GM23338 (cell line): ENCODE data around the gene RYR2. TPM values are rescaled to one million over a fixed set of nuclear protein-coding genes. Genes with fewer than 3 reads are reported as not detected.

Experiments
- ATAC-seq: fragments of 200-7000 bp; cut with Tn5 transposase; 3 replicates; pipeline ENCODE4 v1.9.1; 2020
- DNase-seq: peaks from one replicate; pipeline ENCODE4 v3.0.0-alpha.2; 2015; ENCODE audit warnings: low spot score
- H2AFZ ChIP-seq: fragments of 200-600 bp; sonication (generic); 2 replicates; pipeline ENCODE4 v1.8.0; 2016; ENCODE audit warnings: antibody characterized with exemption, mild to moderate bottlenecking, moderate library complexity
- H3F3A ChIP-seq: fragments of 200-600 bp; sonication (generic); replicated peaks from 2 replicates; pipeline ENCODE4 v1.8.0; 2017; ENCODE audit warnings: antibody characterized with exemption, mixed run types, low read depth
- H3K27ac ChIP-seq: fragments of 200-600 bp; sonication (generic); 2 replicates; pipeline ENCODE4 v1.6.1; 2016; ENCODE audit warnings: low read depth
- H3K27me3 ChIP-seq: fragments of 200-600 bp; sonication (generic); 2 replicates; pipeline ENCODE4 v1.8.0; 2016; ENCODE audit warnings: mild to moderate bottlenecking, mixed run types, moderate library complexity; ENCODE audit not compliant: insufficient read depth
- H3K36me3 ChIP-seq: fragments of 200-600 bp; sonication (generic); 2 replicates; pipeline ENCODE4 v1.8.0; 2016; ENCODE audit warnings: mild to moderate bottlenecking; ENCODE audit not compliant: insufficient read depth
- H3K4me1 ChIP-seq: fragments of 200-600 bp; sonication (generic); 2 replicates; pipeline ENCODE4 v1.8.0; 2016; ENCODE audit warnings: mild to moderate bottlenecking, moderate library complexity; ENCODE audit not compliant: insufficient read depth
- H3K4me2 ChIP-seq: fragments of 200-600 bp; sonication (generic); 2 replicates; pipeline ENCODE4 v1.7.1; 2017; ENCODE audit warnings: mixed run types
- H3K4me3 ChIP-seq: fragments of 200-600 bp; sonication (generic); 2 replicates; pipeline ENCODE4 v1.6.1; 2016; ENCODE audit warnings: mixed run types
- H3K79me2 ChIP-seq: fragments of 200-600 bp; sonication (generic); replicated peaks from 2 replicates; pipeline ENCODE4 v1.8.0; 2017; ENCODE audit warnings: mild to moderate bottlenecking; ENCODE audit not compliant: insufficient read depth
- H3K9me2 ChIP-seq: fragments of 200-600 bp; sonication (generic); 2 replicates; pipeline ENCODE4 v1.8.0; 2017; ENCODE audit not compliant: insufficient read depth
- H4K20me1 ChIP-seq: fragments of 200-600 bp; sonication (generic); replicated peaks from 2 replicates; pipeline ENCODE4 v1.8.0; 2017; ENCODE audit warnings: mild to moderate bottlenecking; ENCODE audit not compliant: insufficient read depth
- H3K27ac Mint-ChIP-seq: 2 replicates; pipeline ENCODE4 v1.8.0; 2020; ENCODE audit warnings: inconsistent platforms, mild to moderate bottlenecking, moderate library complexity, mixed read lengths
- H3K27me3 Mint-ChIP-seq: 3 replicates; pipeline ENCODE4 v1.8.0; 2022; ENCODE audit warnings: low read depth, mild to moderate bottlenecking, moderate library complexity, mixed read lengths, inconsistent platforms; ENCODE audit not compliant: insufficient read depth, poor library complexity
- H3K36me3 Mint-ChIP-seq: 3 replicates; pipeline ENCODE4 v1.8.0; 2021; ENCODE audit warnings: low read depth, mild to moderate bottlenecking, inconsistent platforms, moderate library complexity, mixed read lengths
- H3K4me1 Mint-ChIP-seq: 3 replicates; pipeline ENCODE4 v1.8.0; 2020; ENCODE audit warnings: mild to moderate bottlenecking, inconsistent platforms, mixed read lengths
- H3K4me3 Mint-ChIP-seq: 3 replicates; pipeline ENCODE4 v1.8.0; 2021; ENCODE audit warnings: moderate library complexity, mild to moderate bottlenecking, inconsistent platforms, mixed read lengths
- H3K9me3 Mint-ChIP-seq: 3 replicates; pipeline ENCODE4 v1.8.0; 2020; ENCODE audit warnings: moderate library complexity, mild to moderate bottlenecking, inconsistent platforms, mixed read lengths
- CREB1 ChIP-seq: fragments of 250-450 bp; sonication (Bioruptor Pico); IDR thresholded peaks from 2 replicates; pipeline ENCODE4 v1.5.0; 2020; ENCODE audit warnings: low read depth, mild to moderate bottlenecking, moderate library complexity
- CTCF ChIP-seq, 2 experiments: fragments of 200-600 bp in 1 of 2; sonication (generic) in 1 of 2; conservative IDR thresholded peaks; 2 replicates each; pipeline versions ENCODE4 v1.5.1 to v1.6.1; 2016 to 2017; ENCODE audit warnings: antibody characterized with exemption in 2 of 2, low read depth in 2 of 2, mild to moderate bottlenecking in 2 of 2, moderate library complexity in 1 of 2
- ETS1 ChIP-seq: IDR thresholded peaks from 2 replicates; pipeline ENCODE4 v1.6.1; 2016; ENCODE audit warnings: antibody characterized with exemption
- JUNB ChIP-seq: IDR thresholded peaks from one replicate; pipeline ENCODE4 v1.6.1; 2016; ENCODE audit warnings: antibody characterized with exemption; ENCODE audit not compliant: unreplicated experiment
- polyA plus RNA-seq: library from polyadenylated mRNA; unstranded; fragments of >200 nt; fragmentation: Nextera tagmentation; extraction: Ambion mirVana; gene quantifications from 2 replicates; pipeline ENCODE4 v1.2.1, GENCODE V29; 2016
- total RNA-seq: library from RNA; depleted of rRNA; stranded (reverse); fragments of >200 nt; shearing (Covaris generic); gene quantifications from 2 replicates; pipeline ENCODE4 v1.2.3, GENCODE V29; 2014
- TF ChIP-seq, protein P1 (sequence below): fragments of 250-450 bp; sonication (Bioruptor Pico); IDR thresholded peaks from 2 replicates; pipeline ENCODE4 v1.5.0; 2020; ENCODE audit warnings: mild to moderate bottlenecking, moderate library complexity

The RYR2 gene
- total and polyA plus RNA-seq, 2 experiments from 2014 or later, result 8.9 to 10.0 TPM

DNA sequence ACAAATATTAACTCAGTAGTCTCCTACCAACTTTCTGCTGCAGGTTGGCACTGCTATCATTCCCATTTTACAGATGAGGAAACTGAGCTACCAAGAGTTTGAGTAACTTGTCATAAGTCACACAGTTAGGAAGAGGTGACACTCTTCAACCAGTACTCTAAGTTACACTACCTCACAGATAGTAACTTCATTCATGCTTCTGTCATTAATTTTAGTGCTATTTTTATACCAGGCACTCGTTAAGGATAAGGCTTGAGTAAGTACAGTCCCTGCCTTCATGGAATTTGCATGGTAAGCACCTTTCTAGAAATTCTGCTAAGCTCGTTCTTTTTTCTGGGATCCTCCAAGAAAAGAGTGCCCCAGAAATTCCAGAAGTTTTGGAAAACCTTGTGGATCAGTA, 770.1 kb downstream of the RYR2 start (continued):
- TF ChIP-seq, protein P1, sequence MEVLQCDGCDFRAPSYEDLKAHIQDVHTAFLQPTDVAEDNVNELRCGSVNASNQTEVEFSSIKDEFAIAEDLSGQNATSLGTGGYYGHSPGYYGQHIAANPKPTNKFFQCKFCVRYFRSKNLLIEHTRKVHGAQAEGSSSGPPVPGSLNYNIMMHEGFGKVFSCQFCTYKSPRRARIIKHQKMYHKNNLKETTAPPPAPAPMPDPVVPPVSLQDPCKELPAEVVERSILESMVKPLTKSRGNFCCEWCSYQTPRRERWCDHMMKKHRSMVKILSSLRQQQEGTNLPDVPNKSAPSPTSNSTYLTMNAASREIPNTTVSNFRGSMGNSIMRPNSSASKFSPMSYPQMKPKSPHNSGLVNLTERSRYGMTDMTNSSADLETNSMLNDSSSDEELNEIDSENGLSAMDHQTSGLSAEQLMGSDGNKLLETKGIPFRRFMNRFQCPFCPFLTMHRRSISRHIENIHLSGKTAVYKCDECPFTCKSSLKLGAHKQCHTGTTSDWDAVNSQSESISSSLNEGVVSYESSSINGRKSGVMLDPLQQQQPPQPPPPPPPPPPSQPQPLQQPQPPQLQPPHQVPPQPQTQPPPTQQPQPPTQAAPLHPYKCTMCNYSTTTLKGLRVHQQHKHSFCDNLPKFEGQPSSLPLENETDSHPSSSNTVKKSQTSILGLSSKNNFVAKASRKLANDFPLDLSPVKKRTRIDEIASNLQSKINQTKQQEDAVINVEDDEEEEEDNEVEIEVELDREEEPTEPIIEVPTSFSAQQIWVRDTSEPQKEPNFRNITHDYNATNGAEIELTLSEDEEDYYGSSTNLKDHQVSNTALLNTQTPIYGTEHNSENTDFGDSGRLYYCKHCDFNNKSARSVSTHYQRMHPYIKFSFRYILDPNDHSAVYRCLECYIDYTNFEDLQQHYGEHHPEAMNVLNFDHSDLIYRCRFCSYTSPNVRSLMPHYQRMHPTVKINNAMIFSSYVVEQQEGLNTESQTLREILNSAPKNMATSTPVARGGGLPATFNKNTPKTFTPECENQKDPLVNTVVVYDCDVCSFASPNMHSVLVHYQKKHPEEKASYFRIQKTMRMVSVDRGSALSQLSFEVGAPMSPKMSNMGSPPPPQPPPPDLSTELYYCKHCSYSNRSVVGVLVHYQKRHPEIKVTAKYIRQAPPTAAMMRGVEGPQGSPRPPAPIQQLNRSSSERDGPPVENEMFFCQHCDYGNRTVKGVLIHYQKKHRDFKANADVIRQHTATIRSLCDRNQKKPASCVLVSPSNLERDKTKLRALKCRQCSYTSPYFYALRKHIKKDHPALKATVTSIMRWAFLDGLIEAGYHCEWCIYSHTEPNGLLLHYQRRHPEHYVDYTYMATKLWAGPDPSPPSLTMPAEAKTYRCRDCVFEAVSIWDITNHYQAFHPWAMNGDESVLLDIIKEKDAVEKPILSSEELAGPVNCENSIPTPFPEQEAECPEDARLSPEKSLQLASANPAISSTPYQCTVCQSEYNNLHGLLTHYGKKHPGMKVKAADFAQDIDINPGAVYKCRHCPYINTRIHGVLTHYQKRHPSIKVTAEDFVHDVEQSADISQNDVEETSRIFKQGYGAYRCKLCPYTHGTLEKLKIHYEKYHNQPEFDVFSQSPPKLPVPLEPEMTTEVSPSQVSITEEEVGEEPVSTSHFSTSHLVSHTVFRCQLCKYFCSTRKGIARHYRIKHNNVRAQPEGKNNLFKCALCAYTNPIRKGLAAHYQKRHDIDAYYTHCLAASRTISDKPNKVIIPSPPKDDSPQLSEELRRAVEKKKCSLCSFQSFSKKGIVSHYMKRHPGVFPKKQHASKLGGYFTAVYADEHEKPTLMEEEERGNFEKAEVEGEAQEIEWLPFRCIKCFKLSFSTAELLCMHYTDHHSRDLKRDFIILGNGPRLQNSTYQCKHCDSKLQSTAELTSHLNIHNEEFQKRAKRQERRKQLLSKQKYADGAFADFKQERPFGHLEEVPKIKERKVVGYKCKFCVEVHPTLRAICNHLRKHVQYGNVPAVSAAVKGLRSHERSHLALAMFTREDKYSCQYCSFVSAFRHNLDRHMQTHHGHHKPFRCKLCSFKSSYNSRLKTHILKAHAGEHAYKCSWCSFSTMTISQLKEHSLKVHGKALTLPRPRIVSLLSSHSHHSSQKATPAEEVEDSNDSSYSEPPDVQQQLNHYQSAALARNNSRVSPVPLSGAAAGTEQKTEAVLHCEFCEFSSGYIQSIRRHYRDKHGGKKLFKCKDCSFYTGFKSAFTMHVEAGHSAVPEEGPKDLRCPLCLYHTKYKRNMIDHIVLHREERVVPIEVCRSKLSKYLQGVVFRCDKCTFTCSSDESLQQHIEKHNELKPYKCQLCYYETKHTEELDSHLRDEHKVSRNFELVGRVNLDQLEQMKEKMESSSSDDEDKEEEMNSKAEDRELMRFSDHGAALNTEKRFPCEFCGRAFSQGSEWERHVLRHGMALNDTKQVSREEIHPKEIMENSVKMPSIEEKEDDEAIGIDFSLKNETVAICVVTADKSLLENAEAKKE (CRISPR knock-in tag), result no peak
- TF ChIP-seq ETS1, result no peak
- TF ChIP-seq CREB1 (CRISPR knock-in tag), result no peak

DNA sequence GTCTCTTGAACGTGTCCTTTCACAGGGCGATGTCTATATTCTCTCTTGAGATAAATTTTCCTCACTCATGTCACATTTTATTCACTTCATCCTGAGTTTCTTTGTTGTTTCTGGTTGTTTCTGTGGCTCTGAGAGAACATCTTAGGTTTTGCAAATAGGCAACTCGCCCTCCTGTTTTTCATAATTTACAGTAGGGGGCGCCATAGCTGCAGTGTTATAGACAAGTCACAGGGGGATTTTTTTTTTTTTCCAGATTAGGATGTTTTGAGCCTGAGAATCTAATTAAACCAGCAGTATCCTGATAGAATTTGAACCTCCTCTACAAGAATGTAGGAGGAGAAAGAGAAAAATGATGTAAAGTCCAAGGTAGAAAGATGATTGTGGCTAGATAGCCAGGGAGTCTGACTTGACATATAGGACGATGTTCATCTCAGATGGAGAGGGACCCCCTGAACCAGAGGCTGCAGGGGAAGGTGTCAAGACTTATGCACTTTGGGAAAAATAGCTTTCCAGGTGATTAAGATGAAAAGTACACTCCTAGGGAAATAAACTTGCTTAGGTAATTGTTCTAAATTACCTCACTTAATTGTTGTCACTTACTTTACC, 772.4 kb downstream of the RYR2 start:
- Histone ChIP-seq H2AFZ (no peak overlapping the region), H3K27me3 (no peaks in the 10 kb centered on the region), H3F3A (no peaks in the 10 kb centered on the region), H3K4me3 (no peak overlapping the region), H3K27ac (no peak overlapping the region), H3K4me2 (no peak overlapping the region), H3K4me1 (0 out of 2 replicates have a peak, but pooled peaks cover 10% of the 10 kb centered on the region), H3K36me3 (no peaks in the 10 kb centered on the region), H4K20me1 (no peaks in the 10 kb centered on the region), H3K79me2 (no peaks in the 10 kb centered on the region), H3K9me2 (no peaks in the 10 kb centered on the region)
- TF ChIP-seq JUNB (no peak), CTCF (conservative IDR thresholded peaks at IDR 0.05; ENCODE audit: low read depth in 2 of 2) (peak; percentile 76 to 98)
- ATAC-seq, result peak; percentile 41; the same call in 2 of the 3 replicates
- H3K27me3 Mint-ChIP-seq, result peaks cover 2% of the 10 kb centered on the region
- peaks cover 15% of the 10 kb centered on the region for H3K4me1 Mint-ChIP-seq
- H3K9me3 Mint-ChIP-seq, result peaks cover 3% of the 10 kb centered on the region; the same call in 2 of the 3 replicates
- peaks cover 5% of the 10 kb centered on the region; the same call in 1 of the 3 replicates for H3K36me3 Mint-ChIP-seq
- H3K4me3 Mint-ChIP-seq, result no peak overlapping the region
- 0 out of 2 replicates have a peak overlapping the region, but pooled peaks have one; percentile 2 for H3K27ac Mint-ChIP-seq
- peak; percentile 81 for DNase-seq
